Stimulated activated CD8-positive, alpha-beta memory T cell treated with anti-CD3 and anti-CD28 coated beads, Interleukin-15, amount 100 ng/mL, for 48 hours (primary cell): ENCODE results near the gene CRTC3.
"Not testable (repeated sequence)": the region's sequence is repeated elsewhere in the genome, so short reads cannot be mapped to it uniquely, and the experiment has no call there.

Experiments
- DNase-seq, 2 donors: peaks; one replicate each; pipeline ENCODE4 v3.0.0-alpha.2; 2020; ENCODE audit warnings: low read depth in 2 of 2

CRTC3 gene

GRCh38 chr15:90523373-90523772, 6.3 kb upstream of the CRTC3 start:
- no peak for DNase-seq

GRCh38 chr15:90524018-90524803, 5.5 kb upstream of the CRTC3 start:
- not testable (repeated sequence) for DNase-seq

- no peak for DNase-seq
Observed at GRCh38 chr15:90529011-90529370, 732 bp upstream of the CRTC3 start.

- DNase-seq: peak; percentile 27 to 28
Observed at GRCh38 chr15:90530250-90531051, 728 bp downstream of the CRTC3 start.

- DNase-seq: no peak
Observed at GRCh38 chr15:90531147-90531546, 1.4 kb downstream of the CRTC3 start.

GRCh38 chr15:90535254-90535653, 5.5 kb downstream of the CRTC3 start:
- DNase-seq: no peak

GRCh38 chr15:90539789-90540188, 10.1 kb downstream of the CRTC3 start:
- no peak for DNase-seq

- DNase-seq: no peak
Observed at GRCh38 chr15:90540768-90541167, 11.0 kb downstream of the CRTC3 start.

- no peak for DNase-seq
Observed at GRCh38 chr15:90545095-90545494, 15.4 kb downstream of the CRTC3 start.

GRCh38 chr15:90547540-90547939, 17.8 kb downstream of the CRTC3 start:
- no peak for DNase-seq

- DNase-seq: no peak
Observed at GRCh38 chr15:90550919-90551318, 21.2 kb downstream of the CRTC3 start.

GRCh38 chr15:90552162-90552928, 22.6 kb downstream of the CRTC3 start:
- no peak for DNase-seq

- no peak for DNase-seq
Observed at GRCh38 chr15:90552929-90553211, 23.1 kb downstream of the CRTC3 start.

- no peak for DNase-seq
Observed at GRCh38 chr15:90553248-90553745, 23.6 kb downstream of the CRTC3 start.

GRCh38 chr15:90557186-90558084, 27.7 kb downstream of the CRTC3 start:
- DNase-seq: no peak

- DNase-seq: no peak
Observed at GRCh38 chr15:90558171-90558573, 28.4 kb downstream of the CRTC3 start.

- no peak for DNase-seq
Observed at GRCh38 chr15:90559119-90559518, 29.4 kb downstream of the CRTC3 start.

- DNase-seq: no peak
Observed at GRCh38 chr15:90560229-90560776, 30.6 kb downstream of the CRTC3 start.

GRCh38 chr15:90561344-90562244, 31.9 kb downstream of the CRTC3 start:
- DNase-seq: no peak

- DNase-seq: no peak
Observed at GRCh38 chr15:90562669-90563068, 32.9 kb downstream of the CRTC3 start.
